GM19238 (cell line): ENCODE results near the gene PNPLA3.

Experiments
- DNase-seq: peaks from one replicate; pipeline ENCODE4 v3.0.0; 2011; ENCODE audit warnings: low spot score; ENCODE audit not compliant: insufficient read length

The PNPLA3 gene

GRCh38 chr22:43990044-43990443 lies 66.4 kb downstream of the PNPLA3 start:
- no peak for DNase-seq

GRCh38 chr22:43991316-43992020 lies 67.9 kb downstream of the PNPLA3 start:
- no peak for DNase-seq

- no peak for DNase-seq
These were observed 68.8 kb downstream of the PNPLA3 start for GRCh38 chr22:43992331-43992821.

- peak; percentile 56 for DNase-seq
These were observed 69.6 kb downstream of the PNPLA3 start for GRCh38 chr22:43993072-43993760.

- DNase-seq: no peak
These were observed 70.4 kb downstream of the PNPLA3 start for GRCh38 chr22:43994006-43994405.

- DNase-seq: no peak
These were observed 70.8 kb downstream of the PNPLA3 start for GRCh38 chr22:43994416-43994815.

GRCh38 chr22:43995057-43995685 lies 71.6 kb downstream of the PNPLA3 start:
- DNase-seq: no peak

- DNase-seq: no peak
These were observed 72.2 kb downstream of the PNPLA3 start for GRCh38 chr22:43995798-43996169.

GRCh38 chr22:43996170-43996980 lies 72.8 kb downstream of the PNPLA3 start:
- DNase-seq: peak; percentile 81

GRCh38 chr22:43996981-43997265 lies 73.3 kb downstream of the PNPLA3 start:
- DNase-seq: no peak
